ENCODE results near the gene RSPH1.

GRCh38 chr21:42435833-42436232, 60.2 kb downstream of the RSPH1 start:
- TF ChIP-seq CTCF (IDR thresholded peaks at IDR 0.05 in 2 of 3, conservative IDR thresholded peaks at IDR 0.05 in 1 of 3; ENCODE audit: borderline replicate concordance in 1 of 3, insufficient read depth in 1 of 3, low read depth in 2 of 3, low read length in 2 of 3) (no peak), EZH2phosphoT487 (IDR thresholded peaks at IDR 0.05; ENCODE audit: borderline replicate concordance) (no peak), POLR2A (IDR thresholded peaks at IDR 0.05; ENCODE audit: borderline replicate concordance, extremely low read depth, insufficient read depth, insufficient read length) (no peak), YY1 (IDR thresholded peaks at IDR 0.05; ENCODE audit: extremely low read depth, insufficient replicate concordance, low read depth, low read length) (no peak), EGR1 (IDR thresholded peaks at IDR 0.05; ENCODE audit: low read depth) (no peak), ZFX (IDR thresholded peaks at IDR 0.05) (no peak), ATF3 (IDR thresholded peaks at IDR 0.05) (no peak), CEBPB (IDR thresholded peaks at IDR 0.05; ENCODE audit: low read depth) (no peak), POLR2AphosphoS5 (IDR thresholded peaks at IDR 0.05; ENCODE audit: low read depth, low read length) (no peak), ZBTB33 (IDR thresholded peaks at IDR 0.05; ENCODE audit: extremely low read depth, insufficient replicate concordance, low read length) (no peak), SIN3A (IDR thresholded peaks at IDR 0.05; ENCODE audit: low read depth) (no peak), MAX (IDR thresholded peaks at IDR 0.05) (no peak), ZNF274 (IDR thresholded peaks at IDR 0.05; ENCODE audit: low read depth, low read length) (no peak), REST (IDR thresholded peaks at IDR 0.05; ENCODE audit: low read depth) (no peak)
